Trophoblast cell (in vitro differentiated cells and primary cell): ENCODE results near the gene CAMSAP1.
A peak's percentile ranks its signal among the peaks of the same experiment; 100 is the strongest.

Source experiments
- DNase-seq, 2 donors: peaks; one replicate each; pipeline ENCODE4 v3.0.0-alpha.2; 2016
- H2AFZ ChIP-seq: 2 replicates; pipeline ENCODE4 v1.6.1; 2013; ENCODE audit warnings: low read length, moderate library complexity, mild to moderate bottlenecking; ENCODE audit not compliant: insufficient read depth, poor library complexity
- H2AK5ac ChIP-seq: 2 replicates; pipeline ENCODE4 v1.6.1; 2013; ENCODE audit warnings: mild to moderate bottlenecking, low read length
- H2BK120ac ChIP-seq: 2 replicates; pipeline ENCODE4 v1.6.1; 2013; ENCODE audit warnings: low read length, mild to moderate bottlenecking, moderate library complexity; ENCODE audit not compliant: insufficient read depth, poor library complexity
- H2BK12ac ChIP-seq: 2 replicates; pipeline ENCODE4 v1.6.1; 2013; ENCODE audit warnings: mild to moderate bottlenecking, low read length, moderate library complexity
- H2BK5ac ChIP-seq: 2 replicates; pipeline ENCODE4 v1.6.1; 2013; ENCODE audit warnings: low read length, low read depth, moderate library complexity, mild to moderate bottlenecking; ENCODE audit not compliant: poor library complexity
- H3K14ac ChIP-seq: 2 replicates; pipeline ENCODE4 v1.6.1; 2013; ENCODE audit warnings: mild to moderate bottlenecking, low read length
- H3K18ac ChIP-seq: 2 replicates; pipeline ENCODE4 v1.6.1; 2013; ENCODE audit warnings: mild to moderate bottlenecking, low read length
- H3K23ac ChIP-seq: 2 replicates; pipeline ENCODE4 v1.6.1; 2013; ENCODE audit warnings: low read length
- H3K27ac ChIP-seq: 2 replicates; pipeline ENCODE4 v1.5.1; 2013; ENCODE audit warnings: low read depth, mild to moderate bottlenecking, inconsistent platforms, low read length, moderate library complexity
- H3K27me3 ChIP-seq: 2 replicates; pipeline ENCODE4 v1.6.1; 2013; ENCODE audit warnings: inconsistent platforms, mild to moderate bottlenecking, low read length, moderate library complexity; ENCODE audit not compliant: insufficient read depth
- H3K36me3 ChIP-seq, 2 experiments: 1 replicate in 1 of 2; 2 replicates in 1 of 2; pipeline ENCODE4 v1.6.1; 2013; ENCODE audit warnings: low read length in 2 of 2, mild to moderate bottlenecking in 2 of 2, moderate library complexity in 1 of 2; ENCODE audit not compliant: insufficient read depth in 2 of 2, control insufficient read depth in 1 of 2
- H3K4ac ChIP-seq: 2 replicates; pipeline ENCODE4 v1.6.1; 2013; ENCODE audit warnings: low read depth, mild to moderate bottlenecking, low read length, moderate library complexity
- H3K4me1 ChIP-seq, 2 experiments: 1 replicate in 1 of 2; 2 replicates in 1 of 2; pipeline ENCODE4 v1.6.1; 2013; ENCODE audit warnings: low read length in 2 of 2, mild to moderate bottlenecking in 2 of 2, moderate library complexity in 1 of 2; ENCODE audit not compliant: insufficient read depth in 2 of 2, control insufficient read depth in 1 of 2
- H3K4me2 ChIP-seq: 2 replicates; pipeline ENCODE4 v1.6.1; 2013; ENCODE audit warnings: inconsistent platforms, mild to moderate bottlenecking, low read length, moderate library complexity
- H3K4me3 ChIP-seq: 2 replicates; pipeline ENCODE4 v1.5.1; 2013; ENCODE audit warnings: mild to moderate bottlenecking, low read depth, low read length, inconsistent platforms
- H3K79me1 ChIP-seq: one replicate; pipeline ENCODE4 v1.6.1; 2013; ENCODE audit warnings: low read length
- H3K79me2 ChIP-seq: 2 replicates; pipeline ENCODE4 v1.6.1; 2013; ENCODE audit warnings: low read length, mild to moderate bottlenecking; ENCODE audit not compliant: control insufficient read depth, insufficient read depth, poor library complexity
- H3K9ac ChIP-seq: 2 replicates; pipeline ENCODE4 v1.6.1; 2013; ENCODE audit warnings: mild to moderate bottlenecking, low read length
- H3K9me3 ChIP-seq: 2 replicates; pipeline ENCODE4 v1.6.1; 2013; ENCODE audit warnings: low read depth, mild to moderate bottlenecking, control low read depth, inconsistent platforms, low read length; ENCODE audit not compliant: insufficient read depth
- H4K12ac ChIP-seq: 2 replicates; pipeline ENCODE4 v1.6.1; 2013; ENCODE audit warnings: low read depth, mild to moderate bottlenecking, low read length, moderate library complexity
- H4K8ac ChIP-seq: 2 replicates; pipeline ENCODE4 v1.6.1; 2013; ENCODE audit warnings: low read depth, mild to moderate bottlenecking, low read length, moderate library complexity
- H4K91ac ChIP-seq: one replicate; pipeline ENCODE4 v1.6.1; 2013; ENCODE audit warnings: low read depth, mild to moderate bottlenecking, low read length, moderate library complexity
- WGBS: extraction: QIAGEN DNeasy Blood & Tissue Kit; methylation state at CpG from one replicate; pipeline ENCODE4 v1.1.7; 2013; ENCODE audit warnings: missing lambda C conversion rate; ENCODE audit not compliant: insufficient read length, insufficient coverage; ENCODE audit errors: extremely low coverage; 5-methylcytosine and 5-hydroxymethylcytosine counted together

Gene CAMSAP1

DNA sequence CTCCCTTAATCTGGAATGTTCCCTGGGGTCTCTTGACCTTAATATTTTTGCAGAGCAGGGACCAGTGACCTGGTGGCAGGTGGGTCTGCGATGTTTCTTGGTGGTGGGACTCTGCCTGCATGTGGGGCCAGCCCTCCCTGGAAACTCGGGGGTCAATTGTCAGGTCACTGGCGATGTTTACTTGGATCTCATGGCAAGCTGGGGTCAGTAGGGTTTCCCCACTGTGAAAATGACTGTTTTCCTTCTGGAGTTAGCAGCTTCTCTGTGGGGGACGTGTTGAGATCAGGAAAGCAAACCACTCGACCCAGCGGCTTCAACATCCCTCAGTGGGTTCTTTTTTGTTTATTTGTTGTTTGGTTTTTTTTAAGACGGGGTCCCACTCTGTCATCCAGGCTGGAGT, 131.4 kb downstream of the CAMSAP1 start:
- no peak overlapping the region for H3K4me2 ChIP-seq
- H4K12ac ChIP-seq, result no peak overlapping the region
- H2AFZ ChIP-seq, result no peak overlapping the region
- DNase-seq, result no peak
- H3K4ac ChIP-seq, result no peak overlapping the region
- H2BK12ac ChIP-seq, result no peak overlapping the region
- H2BK120ac ChIP-seq, result no peak overlapping the region
- H4K8ac ChIP-seq, result no peak overlapping the region
- no peaks in the 10 kb centered on the region for H3K4me1 ChIP-seq
- H3K9me3 ChIP-seq, result peaks cover 10% of the 10 kb centered on the region
- no peak overlapping the region for H3K9ac ChIP-seq
- no peak overlapping the region for H3K18ac ChIP-seq
- no peak overlapping the region for H4K91ac ChIP-seq
- no CpG with 5 or more reads among the region's 7 CpGs for WGBS
- no peak overlapping the region for H3K14ac ChIP-seq
- no peaks in the 10 kb centered on the region for H3K79me1 ChIP-seq
- no peak overlapping the region for H3K23ac ChIP-seq
- no peak overlapping the region for H3K4me3 ChIP-seq
- no peaks in the 10 kb centered on the region for H3K79me2 ChIP-seq
- H3K36me3 ChIP-seq, result no peaks in the 10 kb centered on the region
- H3K27me3 ChIP-seq, result no peaks in the 10 kb centered on the region
- H3K27ac ChIP-seq, result no peak overlapping the region
- H2BK5ac ChIP-seq, result no peak overlapping the region
- no peak overlapping the region for H2AK5ac ChIP-seq

GRCh38 chr9:135774794-135775525, 132.4 kb downstream of the CAMSAP1 start:
- Histone ChIP-seq H3K36me3 (no peaks in the 10 kb centered on the region), H3K27me3 (no peaks in the 10 kb centered on the region), H3K23ac (no peak overlapping the region), H3K79me1 (no peaks in the 10 kb centered on the region), H3K14ac (no peak overlapping the region), H3K27ac (no peak overlapping the region), H3K4me2 (no peak overlapping the region), H3K18ac (no peak overlapping the region), H3K9ac (no peak overlapping the region), H3K9me3 (peaks cover 10% of the 10 kb centered on the region), H2BK120ac (no peak overlapping the region), H3K79me2 (no peaks in the 10 kb centered on the region), H2AFZ (no peak overlapping the region), H3K4me1 (no peaks in the 10 kb centered on the region), H4K8ac (no peak overlapping the region), H3K4me3 (no peak overlapping the region), H4K91ac (no peak overlapping the region), H3K4ac (no peak overlapping the region), H2BK5ac (no peak overlapping the region), H2BK12ac (no peak overlapping the region), H2AK5ac (no peak overlapping the region), H4K12ac (no peak overlapping the region)
- WGBS, result no CpG with 5 or more reads among the region's 24 CpGs
- no peak for DNase-seq

DNA sequence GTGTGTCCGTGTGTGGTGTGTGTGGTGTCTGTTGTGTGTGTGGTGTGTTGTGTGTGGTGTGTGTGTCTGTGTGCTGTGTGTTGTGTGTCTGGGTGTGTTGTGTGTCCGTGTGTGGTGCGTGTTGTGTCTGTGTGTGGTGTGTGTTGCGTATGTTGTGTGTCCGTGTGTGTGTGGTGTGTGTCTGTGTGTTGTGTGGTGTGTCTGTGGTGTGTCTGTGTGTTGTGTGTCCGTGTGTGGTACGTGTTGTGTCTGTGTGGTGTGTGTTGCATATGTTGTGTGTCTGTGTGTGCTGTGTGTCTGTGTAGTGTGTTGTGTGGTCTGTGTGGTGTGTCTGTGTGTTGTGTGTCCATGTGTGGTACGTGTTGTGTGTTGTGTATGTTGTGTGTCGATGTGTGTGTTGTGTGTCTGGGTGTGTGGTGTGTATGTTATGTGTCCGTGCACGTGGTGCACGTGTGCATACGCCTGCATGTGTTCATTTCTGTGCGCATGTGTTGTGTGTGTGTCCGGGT, 133.1 kb downstream of the CAMSAP1 start:
- no peak overlapping the region for H2AFZ ChIP-seq
- no peak overlapping the region for H4K8ac ChIP-seq
- H3K14ac ChIP-seq, result no peak overlapping the region
- H3K79me2 ChIP-seq, result no peaks in the 10 kb centered on the region
- H3K27me3 ChIP-seq, result no peaks in the 10 kb centered on the region
- no peak overlapping the region for H2BK5ac ChIP-seq
- peaks cover 10% of the 10 kb centered on the region for H3K9me3 ChIP-seq
- no peak overlapping the region for H3K4me2 ChIP-seq
- DNase-seq, result no peak
- H2BK12ac ChIP-seq, result no peak overlapping the region
- no peak overlapping the region for H3K9ac ChIP-seq
- no peak overlapping the region for H4K91ac ChIP-seq
- no peaks in the 10 kb centered on the region for H3K4me1 ChIP-seq
- H3K18ac ChIP-seq, result no peak overlapping the region
- no peak overlapping the region for H3K27ac ChIP-seq
- H3K79me1 ChIP-seq, result no peaks in the 10 kb centered on the region
- H3K36me3 ChIP-seq, result no peaks in the 10 kb centered on the region
- no peak overlapping the region for H4K12ac ChIP-seq
- H3K23ac ChIP-seq, result peak overlapping the region; percentile 1
- no peak overlapping the region for H2AK5ac ChIP-seq
- peak overlapping the region; percentile 62 for H3K4me3 ChIP-seq
- no peak overlapping the region for H3K4ac ChIP-seq
- no peak overlapping the region for H2BK120ac ChIP-seq
- WGBS, result no CpG with 5 or more reads among the region's 15 CpGs

DNA sequence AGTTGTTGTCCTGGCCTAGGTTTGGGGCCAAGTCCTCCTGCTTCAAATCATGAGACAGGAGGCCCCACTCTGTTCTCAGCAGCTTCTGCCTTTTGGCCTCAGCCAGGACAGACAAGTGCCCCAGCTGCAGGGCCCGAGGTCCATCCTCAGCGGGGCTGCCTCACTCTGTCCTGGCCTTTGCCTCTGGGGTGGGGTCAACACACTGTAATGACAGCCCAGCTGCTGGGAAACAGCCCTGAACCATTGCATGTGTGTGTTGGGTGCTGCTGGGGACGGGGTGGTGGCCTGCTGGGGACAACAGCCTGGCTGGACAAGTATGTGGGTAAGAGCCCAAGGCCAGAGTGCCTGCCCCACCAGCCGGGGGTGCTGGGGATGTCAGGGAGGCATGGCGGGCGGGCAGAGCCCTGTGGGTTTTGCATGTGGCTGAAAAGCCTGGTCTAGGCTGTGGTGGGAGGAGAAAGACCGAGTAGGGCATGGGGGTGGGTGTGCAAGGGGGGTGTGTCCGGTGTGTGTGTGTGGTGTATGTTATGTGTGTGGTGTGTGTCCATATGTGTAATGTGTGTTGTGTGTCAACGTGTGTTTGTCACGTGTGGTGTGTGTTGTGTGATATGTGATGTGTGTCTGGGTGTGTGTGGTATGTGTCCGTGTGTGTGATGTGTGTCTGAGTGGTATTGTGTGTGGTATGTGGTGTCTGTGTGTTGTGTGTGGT, 133.7 kb downstream of the CAMSAP1 start:
- H2BK12ac ChIP-seq, result no peak overlapping the region
- H3K4me3 ChIP-seq, result peak overlapping the region; percentile 62
- H3K36me3 ChIP-seq, result no peaks in the 10 kb centered on the region
- H2AK5ac ChIP-seq, result no peak overlapping the region
- H3K4me1 ChIP-seq, result no peaks in the 10 kb centered on the region
- no peaks in the 10 kb centered on the region for H3K79me1 ChIP-seq
- no peak overlapping the region for H2AFZ ChIP-seq
- H2BK120ac ChIP-seq, result no peak overlapping the region
- no peak overlapping the region for H4K12ac ChIP-seq
- no peak overlapping the region for H3K14ac ChIP-seq
- DNase-seq, result no peak
- no peak overlapping the region for H3K4me2 ChIP-seq
- H3K9me3 ChIP-seq, result peaks cover 10% of the 10 kb centered on the region
- H3K4ac ChIP-seq, result no peak overlapping the region
- no peak overlapping the region for H4K8ac ChIP-seq
- no peak overlapping the region for H3K18ac ChIP-seq
- WGBS, result no CpG with 5 or more reads among the region's 11 CpGs
- H2BK5ac ChIP-seq, result no peak overlapping the region
- H3K23ac ChIP-seq, result no peak overlapping the region
- no peak overlapping the region for H3K9ac ChIP-seq
- no peak overlapping the region for H3K27ac ChIP-seq
- H3K27me3 ChIP-seq, result no peaks in the 10 kb centered on the region
- H3K79me2 ChIP-seq, result no peaks in the 10 kb centered on the region
- no peak overlapping the region for H4K91ac ChIP-seq
